22Rv1 (cell line): ENCODE measurements around the gene IL1RN.

Experiments used
- H3K27ac ChIP-seq: fragments of 450-650 bp; 2 replicates; pipeline ENCODE4 v1.5.1; 2017
- ZFX ChIP-seq: fragments of 450-650 bp; IDR thresholded peaks from 2 replicates; pipeline ENCODE4 v1.6.1; 2017; ENCODE audit warnings: antibody characterized with exemption, borderline replicate concordance
- TF ChIP-seq, protein P1 (sequence below): fragments of 450-650 bp; IDR thresholded peaks from 2 replicates; pipeline ENCODE4 v1.5.1; 2017; ENCODE audit warnings: mild to moderate bottlenecking

Gene IL1RN

GRCh38 chr2:113173542-113174375 is 46.4 kb downstream of the IL1RN start, which contains the start of gene PSD4:
TSS of gene PSD4 (plus strand) at chr2:113173971. CDS start at chr2:113182457, 8,486 bp downstream.
- H3K27ac ChIP-seq: no peak within 1 kb of the TSS
- no peak for TF ChIP-seq ZFX
- TF ChIP-seq, protein P1, sequence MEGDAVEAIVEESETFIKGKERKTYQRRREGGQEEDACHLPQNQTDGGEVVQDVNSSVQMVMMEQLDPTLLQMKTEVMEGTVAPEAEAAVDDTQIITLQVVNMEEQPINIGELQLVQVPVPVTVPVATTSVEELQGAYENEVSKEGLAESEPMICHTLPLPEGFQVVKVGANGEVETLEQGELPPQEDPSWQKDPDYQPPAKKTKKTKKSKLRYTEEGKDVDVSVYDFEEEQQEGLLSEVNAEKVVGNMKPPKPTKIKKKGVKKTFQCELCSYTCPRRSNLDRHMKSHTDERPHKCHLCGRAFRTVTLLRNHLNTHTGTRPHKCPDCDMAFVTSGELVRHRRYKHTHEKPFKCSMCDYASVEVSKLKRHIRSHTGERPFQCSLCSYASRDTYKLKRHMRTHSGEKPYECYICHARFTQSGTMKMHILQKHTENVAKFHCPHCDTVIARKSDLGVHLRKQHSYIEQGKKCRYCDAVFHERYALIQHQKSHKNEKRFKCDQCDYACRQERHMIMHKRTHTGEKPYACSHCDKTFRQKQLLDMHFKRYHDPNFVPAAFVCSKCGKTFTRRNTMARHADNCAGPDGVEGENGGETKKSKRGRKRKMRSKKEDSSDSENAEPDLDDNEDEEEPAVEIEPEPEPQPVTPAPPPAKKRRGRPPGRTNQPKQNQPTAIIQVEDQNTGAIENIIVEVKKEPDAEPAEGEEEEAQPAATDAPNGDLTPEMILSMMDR: no peak

DNA sequence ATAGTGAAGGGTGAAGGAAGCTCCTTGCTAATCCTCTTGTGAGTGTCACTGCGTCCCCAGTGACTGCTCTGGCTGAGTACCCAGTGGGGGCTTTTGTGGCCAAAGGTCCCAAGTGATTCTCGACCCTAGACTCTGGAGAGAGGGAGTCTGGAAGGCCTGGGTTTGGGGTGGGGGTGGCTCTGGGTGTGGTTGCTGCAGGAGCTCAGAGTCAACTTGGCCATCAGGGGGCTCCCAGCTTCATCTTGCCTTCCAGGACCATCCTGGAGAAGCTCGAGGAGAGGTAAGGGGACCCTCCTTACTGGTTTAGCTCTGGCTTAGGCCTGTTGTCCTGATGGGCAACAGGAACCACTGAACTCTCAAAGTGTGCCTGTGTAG is 47.0 kb downstream of the IL1RN start:
- TF ChIP-seq, protein P1: no peak
- no peak for TF ChIP-seq ZFX
- H3K27ac ChIP-seq: no peak overlapping the region

DNA sequence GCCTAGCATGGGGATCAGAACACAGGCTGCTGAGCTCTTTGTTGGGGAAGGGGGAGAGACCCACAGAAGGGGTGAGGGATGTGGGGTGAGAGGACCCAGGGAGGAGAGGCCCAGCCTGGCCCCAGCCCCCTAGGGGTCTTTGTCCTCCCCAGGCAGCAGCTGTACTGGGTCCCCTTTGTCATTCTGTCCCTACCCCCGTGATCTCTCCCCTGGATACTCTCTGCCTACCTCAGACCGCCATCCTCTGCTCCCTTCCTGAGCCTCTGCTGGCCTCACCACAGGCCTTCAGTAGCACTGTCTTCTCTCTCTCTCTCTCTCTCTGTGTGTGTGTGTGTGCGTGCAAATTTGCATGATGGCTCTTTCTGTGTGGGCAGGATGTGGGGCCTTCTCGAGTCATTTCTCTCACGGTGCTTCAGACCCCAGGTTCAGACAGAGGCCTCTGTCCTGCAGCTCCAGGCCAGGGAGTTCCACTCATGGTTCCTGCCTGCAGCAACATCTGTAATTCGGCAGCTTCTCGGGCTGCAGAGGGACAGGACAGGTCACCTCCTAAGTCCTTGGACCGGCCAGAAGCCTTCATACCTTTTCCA is 47.7 kb downstream of the IL1RN start:
- H3K27ac ChIP-seq: no peak overlapping the region
- TF ChIP-seq, protein P1: no peak
- no peak for TF ChIP-seq ZFX

DNA sequence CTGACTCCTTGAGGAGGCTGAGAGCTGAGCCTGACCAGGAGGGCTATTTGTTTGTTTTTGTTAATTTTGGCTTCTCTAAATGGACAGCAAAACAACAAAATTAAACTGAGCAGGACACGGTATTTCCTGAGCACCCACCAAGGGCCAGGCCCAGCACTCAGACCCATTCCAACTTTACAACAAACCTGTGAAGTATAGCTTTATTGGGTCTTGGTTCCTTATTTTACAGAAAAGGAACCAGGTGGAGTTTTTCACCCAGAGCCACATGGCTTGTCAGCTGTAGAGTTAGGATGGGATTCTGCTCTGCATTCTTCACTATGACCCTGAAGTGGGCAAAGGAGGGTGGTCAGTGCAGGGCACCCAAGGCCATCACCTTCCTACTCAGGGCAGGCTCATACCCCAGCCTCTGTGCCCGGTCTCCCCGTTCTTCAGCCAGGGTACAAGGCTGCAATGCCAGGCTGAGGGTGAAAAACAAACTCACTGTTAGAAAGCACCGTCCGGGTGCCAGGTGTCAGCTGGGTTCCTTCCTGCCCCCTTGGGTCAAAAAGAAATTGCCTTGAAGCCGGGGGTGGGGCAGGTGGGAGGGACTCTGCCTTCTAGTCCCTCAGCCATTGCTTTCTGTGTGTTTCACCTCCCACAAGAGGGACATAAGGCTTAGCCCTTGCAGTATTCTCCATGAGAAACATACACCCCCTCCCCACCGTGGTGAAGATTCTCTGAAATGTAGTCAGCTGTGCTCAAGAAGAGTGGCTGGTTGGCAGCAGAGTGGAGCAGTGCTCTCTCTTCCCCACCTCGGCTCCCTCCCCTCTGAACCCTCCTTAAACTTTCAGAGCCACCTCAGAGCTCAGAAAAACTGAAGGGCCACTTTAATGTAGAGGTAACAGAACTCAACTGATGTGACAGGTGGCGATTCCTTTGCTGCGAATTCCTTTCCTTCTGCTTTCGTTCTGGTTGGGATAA is 48.6 kb downstream of the IL1RN start:
- H3K27ac ChIP-seq: no peak overlapping the region
- TF ChIP-seq, protein P1: no peak
- no peak for TF ChIP-seq ZFX

DNA sequence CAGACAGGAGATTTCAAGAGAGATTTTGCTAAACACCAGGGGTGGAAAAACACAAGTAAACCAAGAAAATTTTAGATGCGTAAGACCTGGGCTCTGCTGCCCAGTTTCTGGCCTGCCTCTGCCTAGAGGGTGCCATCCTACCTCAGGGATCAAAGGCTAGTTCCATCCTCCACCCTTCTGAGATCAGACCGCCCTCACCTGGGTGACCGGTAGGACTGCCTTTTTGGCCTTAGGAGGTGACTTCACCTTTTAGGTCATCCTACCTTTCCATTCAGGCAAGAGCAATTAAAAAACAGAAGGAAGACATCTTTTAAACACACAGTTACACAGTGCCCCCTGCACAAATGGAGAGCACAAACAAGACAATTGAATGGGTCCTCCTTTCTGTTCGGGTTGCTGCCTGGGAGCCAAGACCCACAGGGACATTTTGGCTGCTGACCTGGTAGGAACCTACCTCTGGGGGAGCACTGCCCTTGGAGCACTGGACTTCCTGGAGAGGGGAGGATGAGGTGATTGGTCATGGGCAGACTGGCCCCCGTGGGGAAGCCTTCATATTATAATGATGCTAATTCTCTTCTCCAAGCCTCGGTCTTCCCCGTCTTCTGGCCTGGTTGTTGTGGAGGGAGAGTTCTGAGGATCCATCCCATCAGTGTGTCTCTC is 49.4 kb downstream of the IL1RN start:
- TF ChIP-seq, protein P1: no peak
- no peak for TF ChIP-seq ZFX
- H3K27ac ChIP-seq: no peak overlapping the region

- TF ChIP-seq, protein P1: no peak
- no peak for TF ChIP-seq ZFX
- H3K27ac ChIP-seq: no peak overlapping the region
Measured at GRCh38 chr2:113178069-113178746, 50.8 kb downstream of the IL1RN start.
